Measurements from ENCODE around the gene SDK1. TPM values are rescaled to one million over a fixed set of nuclear protein-coding genes. Genes with fewer than 3 reads are reported as not detected.

Gene SDK1
- total and polyA plus RNA-seq, 2 experiments from 2014 or later = 2.1 to 10.0 TPM

DNA sequence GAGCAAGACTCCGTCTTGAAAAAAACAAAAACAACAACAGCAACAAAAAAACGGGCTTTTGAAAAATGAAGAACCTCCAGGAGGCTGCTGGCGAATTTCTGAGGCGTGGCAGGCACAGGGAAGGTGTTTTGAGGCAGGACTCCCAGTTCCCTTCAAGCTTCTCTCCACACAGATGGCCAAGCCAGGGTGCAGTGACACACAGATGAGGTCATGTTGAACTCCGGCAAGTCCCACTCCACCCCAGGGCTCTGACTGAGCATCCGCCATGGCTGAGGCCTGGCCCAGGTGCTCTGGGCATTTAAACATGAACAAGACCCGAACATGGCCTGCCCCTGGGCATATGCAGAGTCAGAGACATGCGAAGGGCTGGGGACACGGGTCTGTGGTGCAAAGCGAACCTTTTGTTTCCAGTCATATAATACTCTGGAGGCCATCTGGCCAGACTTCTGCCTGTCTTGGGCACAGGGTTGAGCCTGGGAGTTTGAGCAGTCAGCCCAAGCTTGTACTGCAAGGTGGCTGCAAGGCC, 866.4 kb downstream of the SDK1 start (continued):
- TF ChIP-seq, protein P1, sequence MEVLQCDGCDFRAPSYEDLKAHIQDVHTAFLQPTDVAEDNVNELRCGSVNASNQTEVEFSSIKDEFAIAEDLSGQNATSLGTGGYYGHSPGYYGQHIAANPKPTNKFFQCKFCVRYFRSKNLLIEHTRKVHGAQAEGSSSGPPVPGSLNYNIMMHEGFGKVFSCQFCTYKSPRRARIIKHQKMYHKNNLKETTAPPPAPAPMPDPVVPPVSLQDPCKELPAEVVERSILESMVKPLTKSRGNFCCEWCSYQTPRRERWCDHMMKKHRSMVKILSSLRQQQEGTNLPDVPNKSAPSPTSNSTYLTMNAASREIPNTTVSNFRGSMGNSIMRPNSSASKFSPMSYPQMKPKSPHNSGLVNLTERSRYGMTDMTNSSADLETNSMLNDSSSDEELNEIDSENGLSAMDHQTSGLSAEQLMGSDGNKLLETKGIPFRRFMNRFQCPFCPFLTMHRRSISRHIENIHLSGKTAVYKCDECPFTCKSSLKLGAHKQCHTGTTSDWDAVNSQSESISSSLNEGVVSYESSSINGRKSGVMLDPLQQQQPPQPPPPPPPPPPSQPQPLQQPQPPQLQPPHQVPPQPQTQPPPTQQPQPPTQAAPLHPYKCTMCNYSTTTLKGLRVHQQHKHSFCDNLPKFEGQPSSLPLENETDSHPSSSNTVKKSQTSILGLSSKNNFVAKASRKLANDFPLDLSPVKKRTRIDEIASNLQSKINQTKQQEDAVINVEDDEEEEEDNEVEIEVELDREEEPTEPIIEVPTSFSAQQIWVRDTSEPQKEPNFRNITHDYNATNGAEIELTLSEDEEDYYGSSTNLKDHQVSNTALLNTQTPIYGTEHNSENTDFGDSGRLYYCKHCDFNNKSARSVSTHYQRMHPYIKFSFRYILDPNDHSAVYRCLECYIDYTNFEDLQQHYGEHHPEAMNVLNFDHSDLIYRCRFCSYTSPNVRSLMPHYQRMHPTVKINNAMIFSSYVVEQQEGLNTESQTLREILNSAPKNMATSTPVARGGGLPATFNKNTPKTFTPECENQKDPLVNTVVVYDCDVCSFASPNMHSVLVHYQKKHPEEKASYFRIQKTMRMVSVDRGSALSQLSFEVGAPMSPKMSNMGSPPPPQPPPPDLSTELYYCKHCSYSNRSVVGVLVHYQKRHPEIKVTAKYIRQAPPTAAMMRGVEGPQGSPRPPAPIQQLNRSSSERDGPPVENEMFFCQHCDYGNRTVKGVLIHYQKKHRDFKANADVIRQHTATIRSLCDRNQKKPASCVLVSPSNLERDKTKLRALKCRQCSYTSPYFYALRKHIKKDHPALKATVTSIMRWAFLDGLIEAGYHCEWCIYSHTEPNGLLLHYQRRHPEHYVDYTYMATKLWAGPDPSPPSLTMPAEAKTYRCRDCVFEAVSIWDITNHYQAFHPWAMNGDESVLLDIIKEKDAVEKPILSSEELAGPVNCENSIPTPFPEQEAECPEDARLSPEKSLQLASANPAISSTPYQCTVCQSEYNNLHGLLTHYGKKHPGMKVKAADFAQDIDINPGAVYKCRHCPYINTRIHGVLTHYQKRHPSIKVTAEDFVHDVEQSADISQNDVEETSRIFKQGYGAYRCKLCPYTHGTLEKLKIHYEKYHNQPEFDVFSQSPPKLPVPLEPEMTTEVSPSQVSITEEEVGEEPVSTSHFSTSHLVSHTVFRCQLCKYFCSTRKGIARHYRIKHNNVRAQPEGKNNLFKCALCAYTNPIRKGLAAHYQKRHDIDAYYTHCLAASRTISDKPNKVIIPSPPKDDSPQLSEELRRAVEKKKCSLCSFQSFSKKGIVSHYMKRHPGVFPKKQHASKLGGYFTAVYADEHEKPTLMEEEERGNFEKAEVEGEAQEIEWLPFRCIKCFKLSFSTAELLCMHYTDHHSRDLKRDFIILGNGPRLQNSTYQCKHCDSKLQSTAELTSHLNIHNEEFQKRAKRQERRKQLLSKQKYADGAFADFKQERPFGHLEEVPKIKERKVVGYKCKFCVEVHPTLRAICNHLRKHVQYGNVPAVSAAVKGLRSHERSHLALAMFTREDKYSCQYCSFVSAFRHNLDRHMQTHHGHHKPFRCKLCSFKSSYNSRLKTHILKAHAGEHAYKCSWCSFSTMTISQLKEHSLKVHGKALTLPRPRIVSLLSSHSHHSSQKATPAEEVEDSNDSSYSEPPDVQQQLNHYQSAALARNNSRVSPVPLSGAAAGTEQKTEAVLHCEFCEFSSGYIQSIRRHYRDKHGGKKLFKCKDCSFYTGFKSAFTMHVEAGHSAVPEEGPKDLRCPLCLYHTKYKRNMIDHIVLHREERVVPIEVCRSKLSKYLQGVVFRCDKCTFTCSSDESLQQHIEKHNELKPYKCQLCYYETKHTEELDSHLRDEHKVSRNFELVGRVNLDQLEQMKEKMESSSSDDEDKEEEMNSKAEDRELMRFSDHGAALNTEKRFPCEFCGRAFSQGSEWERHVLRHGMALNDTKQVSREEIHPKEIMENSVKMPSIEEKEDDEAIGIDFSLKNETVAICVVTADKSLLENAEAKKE (CRISPR knock-in tag; IDR thresholded peaks at IDR 0.05) = no peak
- TF ChIP-seq STAT1 (IDR thresholded peaks at IDR 0.05; ENCODE audit: unreplicated experiment) = no peak

DNA sequence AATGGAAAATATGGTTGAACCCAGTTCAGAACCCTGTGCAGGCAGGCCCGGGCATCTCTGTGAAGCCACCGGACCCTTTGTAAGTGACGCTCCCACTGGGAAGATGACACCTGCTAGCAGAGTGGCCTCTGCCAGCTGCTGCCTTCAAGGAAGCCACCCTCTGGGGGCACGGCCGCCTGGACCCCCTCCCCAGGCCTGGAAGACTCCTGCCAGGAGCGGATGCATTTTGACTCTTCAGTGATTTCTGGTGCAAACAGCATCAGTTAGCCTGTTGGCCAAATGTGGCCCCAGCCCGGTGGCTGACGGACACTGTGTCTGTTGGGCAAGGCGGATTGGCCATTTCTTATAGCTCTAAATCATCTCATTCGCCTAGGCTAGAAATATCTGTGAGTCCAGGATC, 867.0 kb downstream of the SDK1 start:
- Mint-ChIP-seq H3K27me3 (ENCODE audit: insufficient read depth, low read depth, poor library complexity) (peaks cover 13% of the 10 kb centered on the region), H3K9me3 (no peaks in the 10 kb centered on the region), H3K36me3 (ENCODE audit: low read depth) (no peaks in the 10 kb centered on the region), H3K4me3 (no peak overlapping the region), H3K27ac (no peak overlapping the region), H3K4me1 (peaks cover 11% of the 10 kb centered on the region; the same call in 2 of the 3 replicates)
- H3K4me1 ChIP-seq (ENCODE audit: insufficient read depth) = no peaks in the 10 kb centered on the region
- no peaks in the 10 kb centered on the region for H3K9me2 ChIP-seq (ENCODE audit: insufficient read depth)
- no peaks in the 10 kb centered on the region for H3F3A ChIP-seq (replicated peaks; ENCODE audit: low read depth)
- no peak overlapping the region for H3K4me2 ChIP-seq
- H2AFZ ChIP-seq = no peak overlapping the region
- ATAC-seq (no peak), DNase-seq (ENCODE audit: low spot score) (no peak)
- no peaks in the 10 kb centered on the region for H3K27me3 ChIP-seq (ENCODE audit: insufficient read depth)
- no peaks in the 10 kb centered on the region for H3K36me3 ChIP-seq (ENCODE audit: insufficient read depth)
- H3K4me3 ChIP-seq = no peak overlapping the region
- no peak overlapping the region for H3K27ac ChIP-seq (ENCODE audit: low read depth)
- H4K20me1 ChIP-seq (replicated peaks; ENCODE audit: insufficient read depth) = no peaks in the 10 kb centered on the region
- H3K79me2 ChIP-seq (replicated peaks; ENCODE audit: insufficient read depth) = no peaks in the 10 kb centered on the region
- TF ChIP-seq EZH2 (IDR thresholded peaks at IDR 0.05; ENCODE audit: low read depth, unreplicated experiment) (no peak), JUNB (IDR thresholded peaks at IDR 0.05; ENCODE audit: unreplicated experiment) (no peak), NANOG (IDR thresholded peaks at IDR 0.05; ENCODE audit: borderline replicate concordance) (no peak), STAT1 (IDR thresholded peaks at IDR 0.05; ENCODE audit: unreplicated experiment) (no peak), POLR2AphosphoS5 (IDR thresholded peaks at IDR 0.05; ENCODE audit: low read depth) (no peak), ZNF114 (CRISPR knock-in tag; IDR thresholded peaks at IDR 0.05) (no peak)
- TF ChIP-seq, protein P2, sequence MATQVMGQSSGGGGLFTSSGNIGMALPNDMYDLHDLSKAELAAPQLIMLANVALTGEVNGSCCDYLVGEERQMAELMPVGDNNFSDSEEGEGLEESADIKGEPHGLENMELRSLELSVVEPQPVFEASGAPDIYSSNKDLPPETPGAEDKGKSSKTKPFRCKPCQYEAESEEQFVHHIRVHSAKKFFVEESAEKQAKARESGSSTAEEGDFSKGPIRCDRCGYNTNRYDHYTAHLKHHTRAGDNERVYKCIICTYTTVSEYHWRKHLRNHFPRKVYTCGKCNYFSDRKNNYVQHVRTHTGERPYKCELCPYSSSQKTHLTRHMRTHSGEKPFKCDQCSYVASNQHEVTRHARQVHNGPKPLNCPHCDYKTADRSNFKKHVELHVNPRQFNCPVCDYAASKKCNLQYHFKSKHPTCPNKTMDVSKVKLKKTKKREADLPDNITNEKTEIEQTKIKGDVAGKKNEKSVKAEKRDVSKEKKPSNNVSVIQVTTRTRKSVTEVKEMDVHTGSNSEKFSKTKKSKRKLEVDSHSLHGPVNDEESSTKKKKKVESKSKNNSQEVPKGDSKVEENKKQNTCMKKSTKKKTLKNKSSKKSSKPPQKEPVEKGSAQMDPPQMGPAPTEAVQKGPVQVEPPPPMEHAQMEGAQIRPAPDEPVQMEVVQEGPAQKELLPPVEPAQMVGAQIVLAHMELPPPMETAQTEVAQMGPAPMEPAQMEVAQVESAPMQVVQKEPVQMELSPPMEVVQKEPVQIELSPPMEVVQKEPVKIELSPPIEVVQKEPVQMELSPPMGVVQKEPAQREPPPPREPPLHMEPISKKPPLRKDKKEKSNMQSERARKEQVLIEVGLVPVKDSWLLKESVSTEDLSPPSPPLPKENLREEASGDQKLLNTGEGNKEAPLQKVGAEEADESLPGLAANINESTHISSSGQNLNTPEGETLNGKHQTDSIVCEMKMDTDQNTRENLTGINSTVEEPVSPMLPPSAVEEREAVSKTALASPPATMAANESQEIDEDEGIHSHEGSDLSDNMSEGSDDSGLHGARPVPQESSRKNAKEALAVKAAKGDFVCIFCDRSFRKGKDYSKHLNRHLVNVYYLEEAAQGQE (IDR thresholded peaks at IDR 0.05; ENCODE audit: unreplicated experiment) = no peak

Measured in GM23338 (cell line).